HEK293T (cell line): ENCODE data around the gene CDC42SE2.

Experiments
- CTCF ChIA-PET: fragments of 350-600 bp; formaldehyde crosslinking; extraction: SDS; loops from one replicate; lab custom pipeline; 2021; ENCODE audit warnings: antibody characterized with exemption, inconsistent platforms; lab: Yijun Ruan, JAX
- POLR2A ChIA-PET: fragments of 350-600 bp; formaldehyde crosslinking; extraction: SDS; loops from one replicate; lab custom pipeline; 2020; ENCODE audit warnings: antibody characterized with exemption, inconsistent platforms; lab: Yijun Ruan, JAX
- DNase-seq: peaks from one replicate; pipeline ENCODE4 v3.0.0; 2012; ENCODE audit warnings: mixed read lengths; ENCODE audit errors: extremely low spot score
- ARNT ChIP-seq: fragments of 450-650 bp; IDR thresholded peaks from 2 replicates; pipeline ENCODE4 v1.6.1; 2017; ENCODE audit warnings: mild to moderate bottlenecking
- BHLHE40 ChIP-seq: fragments of 450-650 bp; IDR thresholded peaks from 2 replicates; pipeline ENCODE4 v1.6.1; 2016; ENCODE audit warnings: mild to moderate bottlenecking, moderate library complexity, borderline replicate concordance
- CTBP1 ChIP-seq: fragments of 450-650 bp; IDR thresholded peaks from 2 replicates; pipeline ENCODE4 v1.6.1; 2016; ENCODE audit warnings: borderline replicate concordance
- ELF4 ChIP-seq: fragments of 450-650 bp; IDR thresholded peaks from 2 replicates; pipeline ENCODE4 v1.6.1; 2017; ENCODE audit warnings: antibody characterized with exemption
- FOXA1 ChIP-seq: fragments of 450-650 bp; IDR thresholded peaks from 2 replicates; pipeline ENCODE4 v1.6.1; 2016; ENCODE audit warnings: mild to moderate bottlenecking
- FOXK2 ChIP-seq: fragments of 450-650 bp; IDR thresholded peaks from 2 replicates; pipeline ENCODE4 v1.6.1; 2016; ENCODE audit warnings: mild to moderate bottlenecking
- FOXM1 ChIP-seq: fragments of 450-650 bp; IDR thresholded peaks from 2 replicates; pipeline ENCODE4 v1.6.1; 2017; ENCODE audit warnings: mild to moderate bottlenecking, borderline replicate concordance
- HDGF ChIP-seq: fragments of 450-650 bp; IDR thresholded peaks from 2 replicates; pipeline ENCODE4 v1.6.1; 2017; ENCODE audit warnings: antibody characterized with exemption, borderline replicate concordance
- L3MBTL2 ChIP-seq: fragments of 450-650 bp; conservative IDR thresholded peaks from 2 replicates; pipeline ENCODE4 v1.6.1; 2016; ENCODE audit warnings: mild to moderate bottlenecking
- LEF1 ChIP-seq: fragments of 450-650 bp; IDR thresholded peaks from 2 replicates; pipeline ENCODE4 v1.6.1; 2017; ENCODE audit warnings: mild to moderate bottlenecking, borderline replicate concordance
- NFRKB ChIP-seq: fragments of 450-650 bp; IDR thresholded peaks from 2 replicates; pipeline ENCODE4 v1.6.1; 2016; ENCODE audit warnings: mild to moderate bottlenecking, moderate library complexity
- SP1 ChIP-seq: fragments of 450-650 bp; IDR thresholded peaks from 2 replicates; pipeline ENCODE4 v1.6.1; 2017
- SUZ12 ChIP-seq: fragments of 450-650 bp; IDR thresholded peaks from 2 replicates; pipeline ENCODE4 v1.6.1; 2016; ENCODE audit warnings: mild to moderate bottlenecking
- TARDBP ChIP-seq: fragments of 450-650 bp; IDR thresholded peaks from 2 replicates; pipeline ENCODE4 v1.6.1; 2016
- ZNF384 ChIP-seq: fragments of 450-650 bp; IDR thresholded peaks from 2 replicates; pipeline ENCODE4 v1.6.1; 2016
- TF ChIP-seq, protein P1 (sequence below): fragments of 450-650 bp; IDR thresholded peaks from 2 replicates; pipeline ENCODE4 v1.6.1; 2016

Gene CDC42SE2

DNA sequence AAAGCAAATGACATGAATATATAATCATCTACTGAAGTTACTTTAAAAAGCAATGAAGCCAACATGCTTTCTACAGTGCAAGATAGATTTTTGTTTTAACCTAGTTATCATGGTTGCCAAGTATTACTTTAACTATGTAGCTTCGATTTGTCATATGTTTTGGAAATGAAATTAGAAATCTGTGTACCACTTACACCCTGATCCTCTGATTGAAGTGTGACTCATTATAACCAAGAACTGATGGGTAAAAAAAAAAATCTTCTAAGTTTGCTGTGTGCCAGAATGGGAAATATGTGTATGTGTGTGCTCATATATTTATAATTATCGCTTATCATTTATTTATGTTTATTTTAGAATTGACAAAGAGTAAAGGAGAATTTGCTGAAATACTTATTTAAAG is 9.1 kb upstream of the CDC42SE2 start:
- ChIA-PET POLR2A (interaction anchor here (0.8 kb wide), 1 partner anchor 9 kb away, joined by 4 read pairs; the partner anchor contains the start of gene CDC42SE2), CTCF (interaction anchor here (0.7 kb wide), 1 partner anchor 8 kb away, joined by 3 read pairs; no protein-coding TSS in a partner anchor)
- DNase-seq, result no peak
- TF ChIP-seq FOXA1, result no peak
- TF ChIP-seq, protein P1, sequence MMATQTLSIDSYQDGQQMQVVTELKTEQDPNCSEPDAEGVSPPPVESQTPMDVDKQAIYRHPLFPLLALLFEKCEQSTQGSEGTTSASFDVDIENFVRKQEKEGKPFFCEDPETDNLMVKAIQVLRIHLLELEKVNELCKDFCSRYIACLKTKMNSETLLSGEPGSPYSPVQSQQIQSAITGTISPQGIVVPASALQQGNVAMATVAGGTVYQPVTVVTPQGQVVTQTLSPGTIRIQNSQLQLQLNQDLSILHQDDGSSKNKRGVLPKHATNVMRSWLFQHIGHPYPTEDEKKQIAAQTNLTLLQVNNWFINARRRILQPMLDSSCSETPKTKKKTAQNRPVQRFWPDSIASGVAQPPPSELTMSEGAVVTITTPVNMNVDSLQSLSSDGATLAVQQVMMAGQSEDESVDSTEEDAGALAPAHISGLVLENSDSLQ, result no peak
- no peak for TF ChIP-seq FOXK2

DNA sequence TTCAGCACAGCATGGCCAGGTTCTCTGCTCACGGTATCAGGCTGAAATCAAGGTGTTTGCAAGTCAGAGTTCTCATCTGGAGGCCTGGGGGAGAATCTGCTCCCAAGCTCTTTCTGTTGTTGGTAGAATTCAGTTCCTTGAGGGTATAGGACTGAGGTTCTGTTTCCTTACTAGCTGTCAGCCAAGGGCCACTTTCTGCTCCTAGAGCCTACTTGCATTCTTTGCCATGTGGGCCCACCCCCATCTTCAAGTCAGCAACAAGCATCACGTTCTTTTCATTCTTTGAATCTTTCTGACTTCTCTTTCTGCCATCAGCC is 7.4 kb upstream of the CDC42SE2 start:
- ChIA-PET POLR2A (no interaction called here), CTCF (no interaction called here)
- TF ChIP-seq ELF4, result no peak
- TF ChIP-seq SP1, result no peak
- no peak for TF ChIP-seq FOXM1
- TF ChIP-seq ZNF384, result no peak
- TF ChIP-seq CTBP1, result no peak
- TF ChIP-seq SUZ12, result no peak
- TF ChIP-seq L3MBTL2, result no peak
- TF ChIP-seq NFRKB, result no peak
- TF ChIP-seq BHLHE40, result no peak
- no peak for TF ChIP-seq LEF1
- TF ChIP-seq ARNT, result no peak
- no peak for TF ChIP-seq TARDBP
- TF ChIP-seq, protein P1, result no peak
- no peak for TF ChIP-seq HDGF
- no peak for TF ChIP-seq FOXA1
- TF ChIP-seq FOXK2, result no peak
- DNase-seq, result no peak

DNA sequence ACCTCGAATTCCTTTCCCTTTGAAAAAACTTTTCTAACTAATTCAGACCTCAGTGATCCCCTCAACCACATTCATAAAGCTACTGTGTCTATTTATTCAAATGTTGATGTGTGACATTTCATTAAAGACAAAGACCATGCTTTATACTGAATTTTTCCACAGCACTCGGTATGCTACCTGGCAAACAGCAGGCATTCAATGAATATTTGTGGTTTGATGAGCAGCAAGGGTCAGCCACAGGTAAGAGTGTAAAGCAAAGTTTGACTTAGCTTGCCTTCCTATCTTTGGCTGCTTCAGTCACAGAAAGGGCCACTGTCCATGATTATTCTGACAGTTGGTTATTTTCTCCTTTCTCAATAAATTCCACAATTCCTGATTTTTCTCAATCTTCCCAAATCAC is 5.1 kb upstream of the CDC42SE2 start:
- DNase-seq, result no peak
- ChIA-PET CTCF (no interaction called here), POLR2A (interaction anchor here (2.0 kb wide), 1 partner anchor 94 kb away, joined by 6 read pairs; the partner anchor contains the start of gene HINT1)
- TF ChIP-seq SP1 (no peak), ARNT (no peak), ELF4 (no peak), TARDBP (no peak), FOXK2 (no peak), L3MBTL2 (no peak), BHLHE40 (no peak), CTBP1 (no peak), FOXM1 (no peak), FOXA1 (no peak), HDGF (no peak), NFRKB (no peak), LEF1 (no peak), SUZ12 (no peak), ZNF384 (no peak)
- TF ChIP-seq, protein P1, result no peak

DNA sequence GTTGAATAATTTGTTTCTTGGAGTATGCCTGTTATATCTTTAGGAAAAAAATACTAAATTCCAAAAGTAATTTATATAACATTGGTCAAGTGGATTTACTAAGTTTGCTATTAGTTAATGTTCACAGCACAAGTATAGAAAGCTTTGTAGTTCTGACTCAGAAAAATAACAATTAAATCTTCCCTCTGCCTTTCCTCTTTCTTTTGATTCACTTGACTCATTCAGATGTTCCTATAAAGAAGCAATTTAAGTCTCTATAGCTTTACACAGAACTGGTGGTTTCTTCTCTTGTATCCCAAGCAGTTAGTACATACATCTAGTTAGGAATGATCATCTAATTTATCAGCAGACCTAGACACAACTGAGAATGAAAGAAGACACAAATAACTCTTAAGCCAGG is 4.5 kb upstream of the CDC42SE2 start:
- POLR2A ChIA-PET, result interaction anchor here (0.8 to 2.0 kb wide), 2 partner anchors 94 to 354 kb away, joined by 3 to 6 read pairs; partner anchors contain the start of gene HINT1
- DNase-seq, result no peak
- CTCF ChIA-PET, result no interaction called here
- TF ChIP-seq HDGF, result no peak
- TF ChIP-seq ELF4, result no peak
- no peak for TF ChIP-seq L3MBTL2
- TF ChIP-seq LEF1, result no peak
- TF ChIP-seq NFRKB, result no peak
- TF ChIP-seq, protein P1, result no peak
- TF ChIP-seq CTBP1, result no peak
- TF ChIP-seq FOXK2, result no peak
- no peak for TF ChIP-seq FOXM1
- no peak for TF ChIP-seq ZNF384

DNA sequence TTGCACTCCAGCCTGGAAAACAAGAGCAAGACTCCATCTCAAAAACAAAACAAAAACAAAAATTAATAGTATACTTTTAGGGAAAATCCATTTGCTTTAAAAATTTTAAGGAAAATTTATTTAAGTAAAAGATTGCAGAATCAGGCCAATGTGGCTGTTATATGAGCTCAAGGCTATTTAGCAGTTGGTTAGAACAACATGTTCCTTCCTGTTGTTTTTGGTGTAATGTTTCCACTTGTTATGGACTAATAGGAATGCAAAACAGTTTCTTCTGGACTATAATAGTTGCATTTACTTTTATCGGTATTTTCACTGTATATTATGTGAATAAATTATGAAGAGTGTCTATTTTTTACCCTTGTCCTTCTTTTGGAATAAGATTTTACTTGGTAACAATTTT is 3.0 kb upstream of the CDC42SE2 start:
- POLR2A ChIA-PET, result no interaction called here
- CTCF ChIA-PET, result no interaction called here
- no peak for DNase-seq
- TF ChIP-seq ARNT, result no peak
- TF ChIP-seq, protein P1, result no peak
- no peak for TF ChIP-seq L3MBTL2
- no peak for TF ChIP-seq BHLHE40
- TF ChIP-seq NFRKB, result no peak
- no peak for TF ChIP-seq SUZ12
- TF ChIP-seq HDGF, result no peak
- TF ChIP-seq ELF4, result no peak
- no peak for TF ChIP-seq FOXK2
- TF ChIP-seq LEF1, result no peak
- TF ChIP-seq FOXM1, result no peak
- TF ChIP-seq TARDBP, result no peak

DNA sequence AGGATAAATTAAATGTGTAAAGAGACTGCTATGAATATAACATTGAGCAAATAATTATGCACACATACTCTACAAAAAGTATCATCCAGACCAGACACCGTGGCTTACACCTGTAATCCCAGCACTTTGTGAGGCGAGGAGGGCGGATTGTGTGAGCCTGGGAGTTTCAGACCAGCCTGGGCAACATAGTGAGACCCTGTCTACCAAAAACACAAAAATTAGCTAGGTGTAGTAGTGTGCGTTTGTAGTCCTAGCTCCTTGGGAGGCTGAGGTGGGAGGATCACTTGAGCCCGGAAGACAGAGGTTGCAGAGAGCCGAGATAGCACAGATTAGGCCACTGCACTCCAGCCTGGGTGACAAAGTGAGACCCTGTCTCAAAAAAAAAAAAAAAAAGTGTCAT is 2.4 kb upstream of the CDC42SE2 start:
- CTCF ChIA-PET, result no interaction called here
- no peak for TF ChIP-seq L3MBTL2
- no peak for TF ChIP-seq HDGF
- no peak for TF ChIP-seq FOXM1
- TF ChIP-seq, protein P1, result no peak
- no peak for TF ChIP-seq ARNT
- TF ChIP-seq CTBP1, result no peak
- TF ChIP-seq FOXA1, result no peak
- no peak for TF ChIP-seq LEF1
- TF ChIP-seq ZNF384, result no peak
- DNase-seq, result no peak
- POLR2A ChIA-PET, result no interaction called here
